NCI-H1105 (cell line): ENCODE results near the gene PHAF1.
"Not testable (repeated sequence)": the region's sequence is repeated elsewhere in the genome, so short reads cannot be mapped to it uniquely, and the experiment has no call there.

ENCODE experiments used
- DNase-seq: peaks from one replicate; lab custom pipeline; 2025; lab: John Stamatoyannopoulos, UW

PHAF1 gene

DNA sequence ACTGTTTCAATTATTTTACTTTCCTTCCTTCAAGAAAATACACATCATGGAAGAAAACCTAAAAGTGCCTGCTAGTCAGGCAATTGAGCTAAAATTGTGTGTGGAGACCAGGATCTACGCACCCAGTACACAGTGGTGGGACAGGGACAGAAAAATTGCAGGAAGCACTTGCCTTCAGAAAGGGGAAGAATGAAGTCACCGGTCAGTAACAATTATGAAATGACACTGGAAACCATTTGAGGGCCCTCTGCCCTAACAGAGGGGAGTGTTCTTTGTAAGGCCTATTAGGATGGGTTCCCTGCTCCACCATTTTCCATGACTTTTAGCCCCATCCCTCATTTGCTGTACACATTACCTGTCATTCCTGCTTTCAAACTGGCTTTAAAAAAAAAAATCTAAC is 4.5 kb upstream of the PHAF1 start:
- DNase-seq: no peak

DNA sequence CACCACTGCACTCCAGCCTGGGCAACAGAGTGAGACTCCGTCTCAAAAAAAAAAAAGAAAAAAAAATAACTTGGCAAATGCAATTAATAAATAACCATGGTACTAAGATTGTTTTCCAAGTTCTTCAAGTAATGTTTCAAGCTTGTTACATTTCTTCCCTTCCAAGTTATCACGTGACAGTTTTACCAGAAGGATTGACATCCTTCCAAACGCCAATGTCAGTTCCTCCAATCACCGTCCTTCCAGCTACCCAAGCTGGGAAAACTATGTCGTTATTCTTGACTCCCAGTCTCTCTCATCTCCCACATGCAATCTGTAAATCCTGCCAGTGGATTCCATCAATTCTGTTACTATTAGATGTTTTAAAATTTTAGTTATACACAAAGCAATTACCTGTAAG is 3.9 kb upstream of the PHAF1 start:
- DNase-seq: no peak

DNA sequence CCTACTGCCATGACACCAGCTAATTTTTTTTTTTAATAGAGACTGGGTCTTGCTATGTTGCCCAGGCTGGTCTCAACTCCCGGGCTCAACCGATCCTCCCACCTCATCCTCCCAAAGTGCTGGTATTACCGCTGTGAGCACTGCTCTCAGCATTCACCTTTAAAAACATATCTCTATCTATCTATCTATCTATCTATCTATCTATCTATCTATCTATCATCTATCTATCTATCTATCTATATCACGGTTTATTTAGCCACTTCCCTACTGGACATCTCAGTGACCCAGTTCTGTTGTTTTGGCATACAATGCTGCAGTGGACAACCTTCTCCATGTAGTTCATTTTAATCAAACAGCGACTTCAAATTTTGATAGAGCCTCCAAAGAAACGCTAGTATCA is 1.3 kb upstream of the PHAF1 start:
- DNase-seq: no peak

- DNase-seq: no peak
Observed at GRCh38 chr16:67108931-67109406, 772 bp upstream of the PHAF1 start.

GRCh38 chr16:67111951-67112444 is 2.3 kb downstream of the PHAF1 start:
- no peak for DNase-seq

DNA sequence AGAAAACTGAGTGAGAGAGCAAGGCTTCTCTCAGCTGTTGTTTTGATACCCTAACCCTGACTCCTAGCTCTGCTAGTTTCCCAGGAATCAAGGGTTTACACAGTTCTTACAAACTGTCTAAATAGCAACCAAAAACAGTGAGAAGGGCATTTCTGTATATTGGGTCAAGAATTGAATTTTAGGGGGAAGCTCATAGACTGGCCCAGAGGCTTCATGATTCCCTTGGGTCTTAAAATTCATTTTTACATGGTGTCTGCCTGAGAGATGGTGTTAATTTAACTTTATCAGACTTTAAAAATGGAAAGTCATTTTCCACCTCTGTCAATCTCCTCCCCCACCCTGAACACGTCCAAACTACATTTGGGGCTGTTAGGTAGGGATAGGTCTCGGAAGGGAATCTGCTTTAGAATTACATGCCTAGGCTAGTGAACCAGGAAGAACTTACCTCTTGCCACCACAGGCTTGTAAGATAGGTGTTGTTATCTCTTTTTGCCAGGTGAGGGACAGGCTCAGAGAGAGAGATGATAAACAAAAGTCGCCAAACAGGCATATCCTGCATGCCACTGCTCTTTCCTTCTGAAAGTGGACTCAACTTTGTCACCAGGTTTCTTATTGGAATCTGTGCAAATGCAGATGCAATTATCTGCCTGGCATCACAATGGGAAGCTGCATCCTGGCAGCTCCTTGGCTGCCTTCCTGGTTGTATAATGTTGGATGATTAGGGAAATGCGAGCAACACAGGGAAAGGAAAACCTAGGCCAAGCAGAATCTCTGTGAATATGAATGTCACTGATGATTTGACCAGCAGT is 3.1 kb downstream of the PHAF1 start:
- no peak for DNase-seq

DNA sequence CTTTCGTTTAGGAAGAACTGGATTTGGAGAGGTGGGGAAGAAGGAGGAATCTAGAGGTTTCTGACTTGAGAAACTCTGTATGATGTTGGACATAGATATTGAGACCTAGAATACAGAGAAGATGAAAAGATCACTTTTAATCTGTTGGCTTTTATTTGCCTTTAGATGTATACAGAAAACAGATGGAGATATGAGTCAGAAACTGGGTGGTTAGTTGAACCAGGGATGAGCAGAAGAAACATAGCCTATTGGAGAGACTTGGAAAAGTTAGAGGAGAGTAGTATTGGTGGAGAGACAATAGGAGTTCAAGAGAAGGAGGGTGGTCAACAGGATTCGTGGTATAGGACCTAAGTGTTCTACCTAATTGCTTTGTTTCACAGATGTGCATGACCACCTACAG is 5.1 kb downstream of the PHAF1 start:
- no peak for DNase-seq

DNA sequence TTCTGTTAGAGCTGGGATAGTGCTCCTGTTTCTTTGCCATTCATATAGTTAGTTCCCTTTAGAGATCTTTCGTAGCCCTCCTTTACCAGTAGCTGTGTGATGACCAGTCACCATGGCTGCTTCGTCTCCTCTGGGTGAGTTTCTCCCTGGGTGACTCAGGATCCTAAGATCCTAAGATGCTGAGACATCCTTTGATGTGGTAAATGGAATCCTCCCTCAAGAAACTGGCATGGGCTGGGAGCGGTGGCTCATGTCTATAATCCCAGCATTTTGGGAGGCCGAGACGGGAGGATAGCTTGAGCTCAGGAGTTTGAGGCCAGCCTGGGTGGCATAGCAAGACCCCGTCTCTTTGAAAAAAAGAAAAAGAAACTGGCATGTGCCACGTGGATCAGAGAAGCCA is 5.9 kb downstream of the PHAF1 start:
- DNase-seq: no peak

DNA sequence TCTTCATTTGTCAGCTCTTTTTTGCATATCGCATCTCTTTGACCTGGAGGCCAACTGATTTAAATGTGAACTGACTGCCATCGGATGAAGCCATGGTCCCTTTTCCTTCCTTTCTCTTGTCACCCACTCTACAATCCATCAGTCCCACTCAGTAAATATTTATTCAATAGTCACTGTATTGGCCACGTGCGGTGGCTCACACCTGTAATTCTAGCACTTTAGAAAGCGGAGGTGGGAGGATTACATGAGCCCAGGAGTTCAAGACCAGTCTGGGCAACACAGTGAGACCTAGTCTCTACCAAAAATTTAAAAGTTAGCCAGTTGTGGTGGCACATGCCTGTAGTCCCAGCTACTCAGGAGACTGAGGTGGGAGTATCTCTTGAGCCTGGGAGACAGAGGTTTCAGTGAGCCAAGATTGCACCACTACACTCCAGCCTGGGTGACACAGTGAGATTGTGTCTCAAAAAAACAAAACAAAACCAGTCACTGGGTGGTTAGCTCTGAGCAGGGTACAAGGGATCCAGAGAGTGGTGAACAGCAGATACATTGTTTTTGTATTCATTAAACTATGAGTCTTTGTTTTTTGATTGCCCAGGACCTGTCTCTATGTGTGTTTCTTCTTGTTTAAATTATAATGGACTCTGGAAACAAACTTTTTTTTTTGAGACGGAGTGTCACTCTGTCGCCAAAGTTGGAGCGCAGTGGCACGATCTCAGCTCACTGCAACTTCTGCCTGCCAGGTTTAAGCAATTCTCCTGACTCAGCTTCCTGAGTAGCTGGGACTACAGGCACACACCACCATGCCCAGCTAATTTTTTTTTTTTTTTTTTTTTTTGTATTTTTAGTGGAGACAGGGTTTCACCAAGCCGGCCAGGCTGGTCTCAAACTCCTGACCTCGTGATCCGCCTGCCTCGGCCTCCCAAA is 6.9 kb downstream of the PHAF1 start:
- no peak for DNase-seq

DNA sequence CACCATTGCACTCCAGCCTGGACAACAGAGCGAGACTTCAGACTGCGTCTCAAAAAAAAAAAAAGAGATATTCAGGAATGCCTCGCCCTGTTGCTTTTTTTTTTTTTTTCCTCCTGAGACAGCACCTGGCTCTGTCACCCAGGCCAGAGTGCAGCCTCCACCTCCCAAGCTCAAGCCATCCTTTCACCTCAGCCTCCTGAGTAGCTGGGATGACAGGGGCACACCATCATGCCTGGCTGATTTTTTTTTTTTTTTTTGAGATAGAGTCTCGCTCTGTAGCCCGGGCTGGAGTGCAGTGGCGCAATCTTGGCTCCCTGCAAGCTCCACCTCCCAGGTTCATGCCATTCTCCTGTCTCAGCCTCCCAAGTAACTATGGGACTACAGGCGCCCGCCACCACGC is 8.0 kb downstream of the PHAF1 start:
- no peak for DNase-seq

DNA sequence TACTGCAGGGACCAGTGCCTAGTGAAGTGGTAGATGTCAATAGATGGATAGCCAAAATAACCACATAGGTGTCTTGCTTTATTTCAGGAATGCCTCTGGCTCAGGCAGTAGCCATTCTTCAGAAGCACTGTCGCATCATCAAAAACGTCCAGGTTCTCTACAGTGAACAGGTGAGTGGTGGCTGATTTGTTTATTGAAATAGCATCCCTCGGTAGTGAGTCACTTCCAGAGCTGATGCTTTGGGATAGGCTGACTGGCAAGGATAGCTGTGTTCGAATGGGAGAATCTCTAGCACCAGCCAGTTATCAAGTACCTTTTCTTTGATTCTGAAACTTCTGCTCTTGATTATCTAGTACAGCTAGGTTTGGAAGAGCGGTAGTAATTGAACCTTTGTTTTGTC is 10.3 kb downstream of the PHAF1 start:
- no peak for DNase-seq

DNA sequence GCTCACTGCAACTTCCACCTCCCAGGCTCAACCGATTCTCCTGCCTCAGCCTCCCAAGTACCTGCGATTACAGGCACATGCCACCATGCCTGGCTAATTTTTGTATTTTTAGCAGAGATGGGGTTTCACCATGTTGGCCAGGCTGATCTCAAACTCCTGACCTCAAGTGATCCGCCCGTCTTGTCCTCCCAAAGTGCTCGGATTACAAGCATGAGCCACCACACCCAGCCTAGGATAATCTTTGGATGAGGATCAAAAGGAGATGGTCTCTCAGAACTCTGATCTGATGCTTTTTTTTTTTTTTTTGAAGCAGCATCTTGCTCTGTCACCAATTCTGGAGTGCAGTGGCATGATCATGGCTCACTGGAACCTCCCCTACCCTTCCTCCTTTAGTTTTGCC is 13.1 kb downstream of the PHAF1 start:
- not testable (repeated sequence) for DNase-seq

DNA sequence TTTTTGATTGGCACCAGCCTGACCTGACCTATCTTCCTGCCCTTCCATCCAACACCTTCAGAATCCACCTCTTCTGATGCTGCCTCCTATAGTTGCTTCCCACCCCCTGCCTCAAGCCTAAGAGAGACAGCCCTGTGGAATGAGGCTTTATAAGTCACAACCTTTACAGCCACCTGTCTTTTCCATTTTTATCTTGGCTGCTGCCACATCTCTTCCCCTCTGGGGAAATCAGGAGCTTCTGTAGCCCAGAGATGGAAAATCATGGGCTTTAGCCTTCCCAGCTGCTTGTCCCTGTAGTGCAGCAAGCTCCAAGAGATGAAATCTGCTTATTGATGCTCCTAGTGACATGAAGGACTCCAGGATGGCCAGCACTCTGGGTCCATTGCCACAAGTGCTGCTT is 18.7 kb downstream of the PHAF1 start:
- DNase-seq: no peak

GRCh38 chr16:67128887-67129286 is 19.1 kb downstream of the PHAF1 start:
- DNase-seq: no peak

GRCh38 chr16:67129422-67129821 is 19.7 kb downstream of the PHAF1 start:
- DNase-seq: no peak

DNA sequence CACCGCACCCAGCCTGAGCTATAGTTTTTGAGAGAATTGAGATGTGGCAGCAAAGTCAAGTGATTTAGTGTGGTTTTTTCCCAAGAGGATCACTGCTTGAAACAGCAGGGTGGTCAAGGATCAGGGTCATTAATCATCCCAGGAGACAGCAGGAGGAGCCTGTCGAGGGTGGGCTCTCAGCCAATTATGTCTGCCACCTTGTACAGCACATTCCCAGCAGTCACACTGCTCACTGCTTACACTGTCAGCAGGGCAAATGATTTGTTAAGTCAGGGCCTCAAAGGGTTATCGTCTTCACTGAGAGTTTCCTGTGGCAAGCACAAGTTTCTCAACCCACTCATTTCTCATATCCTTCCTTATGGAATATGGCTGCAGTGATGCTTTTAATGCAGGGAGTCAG is 27.9 kb downstream of the PHAF1 start:
- DNase-seq: no peak

GRCh38 chr16:67141391-67141790 is 31.6 kb downstream of the PHAF1 start:
- DNase-seq: no peak

DNA sequence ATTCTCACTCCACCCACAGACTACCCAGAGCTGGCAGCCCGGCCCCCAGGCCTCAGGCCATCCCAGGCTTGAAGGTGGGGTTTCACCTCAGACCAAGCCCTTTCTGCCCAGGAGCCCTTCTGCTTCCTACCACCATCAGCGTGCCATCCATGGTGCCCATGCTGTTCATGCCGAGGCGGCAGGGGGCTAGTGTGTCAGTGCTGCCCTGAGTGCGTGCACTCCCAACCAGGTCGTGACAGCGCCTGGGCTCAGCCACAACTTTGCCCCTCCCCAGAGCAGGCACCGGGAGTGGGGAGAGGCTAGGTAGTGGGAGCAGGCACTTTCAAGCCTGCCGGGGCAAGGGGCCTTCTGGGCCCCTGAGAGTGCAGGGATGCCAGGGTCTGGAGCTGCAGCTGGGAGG is 32.6 kb downstream of the PHAF1 start:
- no peak for DNase-seq

- no peak for DNase-seq
Observed at GRCh38 chr16:67144943-67145342, 35.2 kb downstream of the PHAF1 start.

DNA sequence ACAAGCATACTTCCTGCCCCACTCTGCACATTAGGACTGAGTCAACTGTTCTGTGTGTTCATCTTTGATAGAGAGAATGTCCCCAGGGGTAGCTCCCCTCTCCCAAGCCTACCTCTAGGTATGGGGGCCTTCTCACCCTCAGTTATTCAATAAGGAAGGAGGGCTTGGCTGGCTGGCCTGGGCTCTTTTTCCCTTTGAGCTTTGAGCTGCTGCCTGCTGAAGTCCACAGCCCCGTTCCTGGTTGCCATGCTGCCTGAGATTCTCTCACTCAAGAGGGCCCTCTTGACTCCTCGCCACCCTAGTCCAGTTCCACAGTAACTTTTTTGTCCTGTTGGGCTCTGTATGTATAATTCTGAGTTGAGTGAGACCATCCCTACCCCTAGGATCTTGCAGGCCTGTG is 36.0 kb downstream of the PHAF1 start:
- DNase-seq: no peak

- DNase-seq: no peak
Observed at GRCh38 chr16:67146523-67147357, 37.0 kb downstream of the PHAF1 start.
